Measurements from ENCODE around the gene UBASH3A. TPM values are rescaled to one million over a fixed set of nuclear protein-coding genes. Genes with fewer than 3 reads are reported as not detected.

UBASH3A gene
- total RNA-seq, 1 donor from 2014 or later = not detected

- DNase-seq (ENCODE audit: missing footprints) = no peak
- no peak for ATAC-seq
- intact Hi-C loops (cut with DNase I) = no loop called here
These were observed 67.5 kb downstream of the UBASH3A start for GRCh38 chr21:42471206-42471605.

DNA sequence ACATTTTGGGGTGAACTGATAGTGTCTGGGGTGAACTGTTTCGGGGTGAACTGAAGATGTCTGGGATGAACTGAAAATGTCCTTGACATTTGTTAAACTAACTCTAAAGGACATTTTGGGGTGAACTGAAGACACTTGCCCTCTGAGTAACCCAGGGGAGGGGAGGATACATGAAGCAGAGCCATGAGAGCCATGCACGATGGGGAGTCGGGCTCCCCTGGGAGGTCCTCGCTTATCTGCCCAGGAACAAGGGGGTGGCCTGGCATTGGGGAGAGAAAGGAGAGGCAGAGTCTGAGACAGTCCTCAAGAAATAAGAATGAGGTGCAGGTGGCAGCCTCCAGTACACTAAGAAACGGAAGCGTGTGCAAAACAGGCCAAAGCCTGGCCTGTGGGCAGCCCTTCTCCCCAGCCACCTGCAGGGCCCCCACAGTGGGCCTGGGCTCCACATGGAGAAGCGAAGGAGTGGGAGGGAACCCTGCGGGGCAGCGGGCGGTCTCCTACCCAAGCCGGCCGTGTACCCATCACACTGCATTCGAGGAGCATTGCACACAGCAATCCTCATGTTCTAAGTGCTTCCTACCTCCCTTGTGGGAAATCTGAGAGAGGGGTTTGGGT lies 68.1 kb downstream of the UBASH3A start:
- intact Hi-C loops (cut with DNase I) = no loop called here
- no peak for DNase-seq (ENCODE audit: missing footprints)
- ATAC-seq = no peak

- DNase-seq (ENCODE audit: missing footprints) = no peak
- intact Hi-C loops (cut with DNase I) = no loop called here
- ATAC-seq = no peak
These were observed 68.8 kb downstream of the UBASH3A start for GRCh38 chr21:42472521-42472920.

GRCh38 chr21:42473498-42474042 lies 69.9 kb downstream of the UBASH3A start:
- ATAC-seq = no peak
- intact Hi-C loops (cut with DNase I) = no loop called here

GRCh38 chr21:42474043-42474831 lies 70.5 kb downstream of the UBASH3A start:
- intact Hi-C loops (cut with DNase I) = no loop called here
- DNase-seq (ENCODE audit: missing footprints) (no peak), ATAC-seq (no peak)

More at GRCh38 chr21:42473498-42474042, 69.9 kb downstream of the UBASH3A start:
- DNase-seq (ENCODE audit: missing footprints) = no peak

DNA sequence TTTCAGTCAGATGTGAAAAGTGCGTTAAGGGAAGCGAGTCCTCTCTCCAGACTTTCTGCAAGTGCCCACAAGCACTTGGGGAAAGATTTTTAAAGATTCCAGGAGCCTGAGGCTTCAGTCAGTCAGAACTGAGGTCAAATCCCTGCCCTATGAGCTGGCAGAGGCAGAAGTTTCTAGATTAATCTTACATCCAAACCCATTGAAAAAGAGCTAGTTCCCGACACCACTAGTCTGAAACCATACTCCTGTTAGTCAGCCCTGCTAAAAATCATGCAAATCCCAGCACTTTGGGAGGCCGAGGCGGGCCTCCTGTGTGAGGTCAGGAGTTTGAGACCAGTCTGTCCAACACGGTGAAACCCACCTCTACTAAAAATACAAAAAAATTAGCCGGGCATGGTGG lies 71.3 kb downstream of the UBASH3A start:
- DNase-seq (ENCODE audit: missing footprints) (no peak), ATAC-seq (no peak)
- intact Hi-C loops (cut with DNase I) = no loop called here

- ATAC-seq = no peak
- intact Hi-C loops (cut with DNase I) = no loop called here
These were observed 72.1 kb downstream of the UBASH3A start for GRCh38 chr21:42475526-42476387.

GRCh38 chr21:42476388-42477331 lies 73.0 kb downstream of the UBASH3A start:
- ATAC-seq (no peak), DNase-seq (ENCODE audit: missing footprints) (no peak)
- intact Hi-C loops (cut with DNase I) = no loop called here

More at GRCh38 chr21:42475526-42476387, 72.1 kb downstream of the UBASH3A start:
- DNase-seq (ENCODE audit: missing footprints) = no peak

GRCh38 chr21:42478504-42478903 lies 74.8 kb downstream of the UBASH3A start:
- DNase-seq (ENCODE audit: missing footprints) = no peak
- intact Hi-C loops (cut with DNase I) = no loop called here
- no peak for ATAC-seq

DNA sequence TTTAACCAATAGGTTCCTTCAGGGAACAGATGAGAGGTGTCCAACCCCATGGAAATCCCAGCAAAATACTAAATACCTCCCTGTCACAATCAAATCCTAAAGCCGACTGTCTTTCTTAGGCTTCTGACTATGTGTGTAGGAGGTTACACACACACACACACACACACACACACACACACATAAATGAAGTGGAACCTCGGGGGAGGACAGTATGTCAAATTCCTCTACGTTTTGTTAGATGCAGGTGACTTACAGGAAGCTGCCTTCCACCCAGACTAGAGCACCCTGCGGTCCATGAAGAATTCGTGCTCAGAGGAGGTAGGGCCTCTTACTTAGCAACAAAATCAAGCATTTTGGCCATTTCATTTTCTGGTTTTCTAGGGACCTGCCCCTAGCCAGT lies 75.9 kb downstream of the UBASH3A start:
- DNase-seq (ENCODE audit: missing footprints) (no peak), ATAC-seq (no peak)
- intact Hi-C loops (cut with DNase I) = no loop called here

DNA sequence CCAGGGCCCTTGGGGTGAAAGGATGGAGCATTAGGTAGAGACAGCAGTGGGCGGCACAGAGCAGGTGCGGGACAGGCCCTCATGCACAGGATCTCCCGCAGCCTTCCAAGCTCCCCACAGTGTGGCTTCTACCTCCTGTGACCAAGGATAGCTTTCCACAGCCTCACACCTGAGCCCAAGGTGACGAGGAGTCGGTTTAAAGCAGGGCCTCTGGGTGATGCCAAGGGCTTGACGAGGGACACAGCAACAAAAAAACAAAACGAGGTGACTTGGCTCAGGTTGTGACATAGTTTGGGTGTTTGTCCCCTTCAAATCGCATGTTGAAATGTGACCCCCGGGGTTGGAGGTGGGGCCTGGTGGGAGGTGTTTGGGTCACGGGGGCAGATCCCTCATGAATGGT lies 77.0 kb downstream of the UBASH3A start:
- no peak for DNase-seq (ENCODE audit: missing footprints)
- intact Hi-C loops (cut with DNase I) = no loop called here

GRCh38 chr21:42481169-42481568 lies 77.5 kb downstream of the UBASH3A start:
- intact Hi-C loops (cut with DNase I) = no loop called here
- no peak for ATAC-seq
- DNase-seq (ENCODE audit: missing footprints) = no peak

More for the DNA sequence above, 77.0 kb downstream of the UBASH3A start:
- ATAC-seq = no peak

- ATAC-seq (no peak), DNase-seq (ENCODE audit: missing footprints) (no peak)
- intact Hi-C loops (cut with DNase I) = no loop called here
These were observed 81.3 kb downstream of the UBASH3A start for GRCh38 chr21:42484966-42485365.

DNA sequence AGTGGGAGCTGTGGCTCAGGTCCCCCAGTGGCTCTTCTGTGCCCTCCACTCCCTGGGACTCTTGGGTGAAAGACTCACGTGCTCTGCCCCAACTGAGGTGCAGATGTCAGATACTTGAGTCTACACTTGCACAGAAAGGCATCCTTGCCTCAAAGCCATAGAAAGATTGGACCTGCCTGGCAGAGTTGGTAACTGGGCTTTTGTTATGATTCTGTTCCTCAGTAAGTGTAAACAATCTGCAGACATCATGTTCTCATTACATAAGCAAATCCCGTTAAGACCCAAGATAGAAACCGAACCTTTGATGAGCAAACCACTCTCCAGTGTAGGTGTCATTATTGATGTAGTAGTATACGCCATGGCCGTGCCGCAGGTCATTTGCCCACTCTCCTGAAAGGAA lies 82.4 kb downstream of the UBASH3A start:
- ATAC-seq = no peak
- intact Hi-C loops (cut with DNase I) = no loop called here
- no peak for DNase-seq (ENCODE audit: missing footprints)

DNA sequence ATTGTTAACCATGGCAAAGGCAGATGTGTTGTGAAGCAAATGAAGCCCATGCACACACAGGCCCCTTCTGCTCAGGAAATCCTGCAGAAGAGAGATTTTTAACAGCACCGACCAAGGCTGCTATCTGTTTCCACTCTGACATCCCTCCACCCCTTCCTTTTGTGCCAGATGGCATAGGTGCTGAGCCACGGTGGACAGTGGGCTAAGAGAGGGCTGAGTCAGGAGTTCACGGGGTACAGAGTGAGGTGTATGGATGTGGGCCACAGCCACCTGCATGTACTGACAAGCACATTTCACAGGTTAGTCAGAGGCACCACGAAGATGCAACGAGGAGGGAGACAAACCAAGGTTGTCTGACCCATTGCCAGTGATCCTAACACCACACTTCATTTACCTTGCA lies 82.8 kb downstream of the UBASH3A start:
- intact Hi-C loops (cut with DNase I) = no loop called here
- no peak for DNase-seq (ENCODE audit: missing footprints)
- ATAC-seq = peak; percentile 13

- intact Hi-C loops (cut with DNase I) = no loop called here
- no peak for DNase-seq (ENCODE audit: missing footprints)
These were observed 85.4 kb downstream of the UBASH3A start for GRCh38 chr21:42489006-42489563.

GRCh38 chr21:42489991-42490390 lies 86.3 kb downstream of the UBASH3A start:
- ATAC-seq (no peak), DNase-seq (ENCODE audit: missing footprints) (no peak)
- intact Hi-C loops (cut with DNase I) = no loop called here

More at GRCh38 chr21:42489006-42489563, 85.4 kb downstream of the UBASH3A start:
- ATAC-seq = no peak

GRCh38 chr21:42490720-42491119 lies 87.0 kb downstream of the UBASH3A start:
- DNase-seq (ENCODE audit: missing footprints) (no peak), ATAC-seq (no peak)
- intact Hi-C loops (cut with DNase I) = no loop called here
